ENCODE measurements around the gene ZFAND6.

DNA sequence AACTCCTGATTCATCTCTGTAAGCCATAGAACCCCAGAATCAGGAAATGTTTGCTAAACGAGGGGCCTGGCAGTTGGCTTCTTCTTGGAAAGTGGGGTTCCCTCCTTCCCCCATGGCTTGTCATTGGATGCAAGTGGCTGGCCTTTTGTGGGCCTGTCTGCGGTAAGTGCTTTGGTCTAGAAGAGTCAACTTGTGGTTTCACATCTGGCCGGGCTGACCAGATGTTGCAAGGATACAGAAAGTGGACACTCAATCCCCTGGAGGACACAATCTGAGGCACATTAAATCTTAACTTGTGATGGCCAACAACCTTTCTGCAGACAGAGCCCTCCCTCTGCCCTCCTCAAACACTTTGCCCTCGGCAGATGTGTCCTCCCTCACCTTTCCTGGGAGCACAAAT lies 94.4 kb downstream of the ZFAND6 start:
- TF ChIP-seq, protein P1, sequence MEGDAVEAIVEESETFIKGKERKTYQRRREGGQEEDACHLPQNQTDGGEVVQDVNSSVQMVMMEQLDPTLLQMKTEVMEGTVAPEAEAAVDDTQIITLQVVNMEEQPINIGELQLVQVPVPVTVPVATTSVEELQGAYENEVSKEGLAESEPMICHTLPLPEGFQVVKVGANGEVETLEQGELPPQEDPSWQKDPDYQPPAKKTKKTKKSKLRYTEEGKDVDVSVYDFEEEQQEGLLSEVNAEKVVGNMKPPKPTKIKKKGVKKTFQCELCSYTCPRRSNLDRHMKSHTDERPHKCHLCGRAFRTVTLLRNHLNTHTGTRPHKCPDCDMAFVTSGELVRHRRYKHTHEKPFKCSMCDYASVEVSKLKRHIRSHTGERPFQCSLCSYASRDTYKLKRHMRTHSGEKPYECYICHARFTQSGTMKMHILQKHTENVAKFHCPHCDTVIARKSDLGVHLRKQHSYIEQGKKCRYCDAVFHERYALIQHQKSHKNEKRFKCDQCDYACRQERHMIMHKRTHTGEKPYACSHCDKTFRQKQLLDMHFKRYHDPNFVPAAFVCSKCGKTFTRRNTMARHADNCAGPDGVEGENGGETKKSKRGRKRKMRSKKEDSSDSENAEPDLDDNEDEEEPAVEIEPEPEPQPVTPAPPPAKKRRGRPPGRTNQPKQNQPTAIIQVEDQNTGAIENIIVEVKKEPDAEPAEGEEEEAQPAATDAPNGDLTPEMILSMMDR (conservative IDR thresholded peaks at IDR 0.05; ENCODE audit: low read length), result no peak
- TF ChIP-seq EZH2phosphoT487 (IDR thresholded peaks at IDR 0.05; ENCODE audit: borderline replicate concordance, low read depth, low read length), result no peak

All from OCI-LY7 (cell line).